Measurements from ENCODE around the gene KCNH5.
A peak's percentile ranks its signal among the peaks of the same experiment; 100 is the strongest.
"Not testable (repeated sequence)": the region's sequence is repeated elsewhere in the genome, so short reads cannot be mapped to it uniquely, and the experiment has no call there.

KCNH5 gene

DNA sequence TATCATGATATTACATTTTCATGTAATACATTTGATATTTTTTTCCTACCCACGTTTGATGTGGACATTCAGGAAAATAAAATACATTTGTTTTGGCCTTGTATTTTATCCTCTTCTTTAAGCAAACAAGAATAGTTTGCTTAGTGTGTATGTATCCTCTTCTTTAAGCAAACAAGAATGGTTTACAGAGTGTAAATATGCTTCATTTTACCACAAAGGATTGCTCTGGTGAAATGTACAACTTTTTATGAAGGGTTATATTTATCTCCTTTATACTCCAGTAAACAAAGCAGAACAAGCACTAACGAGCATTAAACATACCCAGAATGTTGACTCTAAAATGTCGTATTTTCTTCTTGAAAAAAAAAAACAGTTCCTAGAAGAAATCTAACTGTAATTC, 244.7 kb downstream of the KCNH5 start:
- Histone ChIP-seq H2BK120ac (ENCODE audit: low read depth, low read length) (no peak overlapping the region), H2BK15ac (replicated peaks; ENCODE audit: low read depth) (no peak overlapping the region), H3K56ac (ENCODE audit: low read length) (no peak overlapping the region), H3K79me1 (ENCODE audit: low read length) (no peaks in the 10 kb centered on the region), H3K4me3 (ENCODE audit: low read length) (no peak overlapping the region), H3K79me2 (ENCODE audit: control insufficient read depth, insufficient read depth, low read length) (no peaks in the 10 kb centered on the region), H3K9ac (ENCODE audit: low read length) (no peak overlapping the region), H3K4me1 (ENCODE audit: control insufficient read depth, low read depth, low read length) (peaks cover 2% of the 10 kb centered on the region), H3K27me3 (ENCODE audit: insufficient read depth, low read length, poor library complexity) (no peaks in the 10 kb centered on the region), H3K18ac (ENCODE audit: low read length) (no peak overlapping the region), H4K8ac (ENCODE audit: low read depth, low read length) (no peak overlapping the region), H3K27ac (ENCODE audit: low read depth, low read length) (no peak overlapping the region), H4K5ac (ENCODE audit: low read length) (no peak overlapping the region), H2BK5ac (ENCODE audit: low read length) (no peak overlapping the region), H2AK5ac (ENCODE audit: low read length) (no peak overlapping the region), H3K23ac (ENCODE audit: low read length) (no peak overlapping the region), H3K4me2 (ENCODE audit: low read length) (no peak overlapping the region), H3K36me3 (ENCODE audit: control insufficient read depth, insufficient read depth, low read length) (no peaks in the 10 kb centered on the region), H3K4ac (ENCODE audit: low read depth, low read length) (no peak overlapping the region)
- no CpG with 5 or more reads among the region's 3 CpGs for WGBS (ENCODE audit: extremely low coverage, insufficient coverage, low lambda C conversion rate)
- DNase-seq = no peak

DNA sequence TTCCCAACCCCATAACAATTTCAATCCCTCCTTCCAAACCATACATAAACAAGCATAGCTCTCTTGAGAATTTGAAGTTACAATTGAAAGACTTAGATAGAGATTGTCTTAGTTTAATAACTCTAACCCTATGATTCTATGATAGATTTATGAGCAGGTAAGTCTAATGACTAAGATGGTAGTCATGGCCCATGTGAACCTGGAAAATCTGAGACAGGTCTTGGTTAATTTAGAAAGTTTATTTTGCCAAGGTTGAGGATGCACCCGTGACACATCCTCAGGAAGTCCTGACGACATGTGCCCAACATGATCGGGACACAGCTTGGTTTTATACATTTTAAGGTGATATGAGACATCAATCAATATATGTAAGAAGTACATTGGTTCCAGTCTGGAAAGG, 248.8 kb downstream of the KCNH5 start:
- no peak overlapping the region for H3K23ac ChIP-seq (ENCODE audit: low read length)
- H2BK15ac ChIP-seq (replicated peaks; ENCODE audit: low read depth) = no peak overlapping the region
- H3K27me3 ChIP-seq (ENCODE audit: insufficient read depth, low read length, poor library complexity) = no peaks in the 10 kb centered on the region
- H3K79me1 ChIP-seq (ENCODE audit: low read length) = no peaks in the 10 kb centered on the region
- H3K79me2 ChIP-seq (ENCODE audit: control insufficient read depth, insufficient read depth, low read length) = no peaks in the 10 kb centered on the region
- peak overlapping the region; percentile 76 for H2BK5ac ChIP-seq (ENCODE audit: low read length)
- no peak overlapping the region for H4K5ac ChIP-seq (ENCODE audit: low read length)
- H3K36me3 ChIP-seq (ENCODE audit: control insufficient read depth, insufficient read depth, low read length) = no peaks in the 10 kb centered on the region
- no peak overlapping the region for H2AK5ac ChIP-seq (ENCODE audit: low read length)
- peaks cover 2% of the 10 kb centered on the region for H3K4me1 ChIP-seq (ENCODE audit: control insufficient read depth, low read depth, low read length)
- H3K9ac ChIP-seq (ENCODE audit: low read length) = no peak overlapping the region
- H3K27ac ChIP-seq (ENCODE audit: low read depth, low read length) = peak overlapping the region; percentile 70
- WGBS (ENCODE audit: extremely low coverage, insufficient coverage, low lambda C conversion rate) = no CpG with 5 or more reads among the region's 3 CpGs
- no peak for DNase-seq
- no peak overlapping the region for H3K4me3 ChIP-seq (ENCODE audit: low read length)
- no peak overlapping the region for H2BK120ac ChIP-seq (ENCODE audit: low read depth, low read length)
- no peak overlapping the region for H3K18ac ChIP-seq (ENCODE audit: low read length)
- no peak overlapping the region for H3K4ac ChIP-seq (ENCODE audit: low read depth, low read length)
- H4K8ac ChIP-seq (ENCODE audit: low read depth, low read length) = no peak overlapping the region
- no peak overlapping the region for H3K4me2 ChIP-seq (ENCODE audit: low read length)
- peak overlapping the region; percentile 67 for H3K56ac ChIP-seq (ENCODE audit: low read length)

DNA sequence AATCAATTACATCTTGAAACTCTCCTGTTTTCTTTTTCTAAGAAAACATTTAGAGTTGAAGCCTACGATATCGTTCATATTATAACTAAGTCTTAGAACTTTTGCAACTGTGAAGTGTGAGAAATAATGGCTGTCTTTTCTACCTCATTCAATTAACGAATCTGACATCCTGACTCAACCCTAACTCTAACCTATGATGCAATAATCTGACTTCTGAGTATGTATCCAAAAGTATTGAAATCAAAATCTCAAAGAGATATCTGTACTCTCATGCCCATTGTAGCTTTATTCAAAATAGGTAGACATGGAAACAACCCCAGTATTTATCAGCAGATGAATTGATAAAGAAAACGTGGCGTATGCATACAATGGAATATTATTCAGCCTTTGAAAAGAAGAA, 252.7 kb downstream of the KCNH5 start:
- no peak overlapping the region for H2BK15ac ChIP-seq (replicated peaks; ENCODE audit: low read depth)
- DNase-seq = no peak
- H3K4me3 ChIP-seq (ENCODE audit: low read length) = no peak overlapping the region
- no peak overlapping the region for H4K5ac ChIP-seq (ENCODE audit: low read length)
- H2BK5ac ChIP-seq (ENCODE audit: low read length) = no peak overlapping the region
- no CpG with 5 or more reads among the region's 5 CpGs for WGBS (ENCODE audit: extremely low coverage, insufficient coverage, low lambda C conversion rate)
- H3K79me2 ChIP-seq (ENCODE audit: control insufficient read depth, insufficient read depth, low read length) = no peaks in the 10 kb centered on the region
- no peak overlapping the region for H2BK120ac ChIP-seq (ENCODE audit: low read depth, low read length)
- no peaks in the 10 kb centered on the region for H3K27me3 ChIP-seq (ENCODE audit: insufficient read depth, low read length, poor library complexity)
- peaks cover 2% of the 10 kb centered on the region for H3K4me1 ChIP-seq (ENCODE audit: control insufficient read depth, low read depth, low read length)
- no peaks in the 10 kb centered on the region for H3K36me3 ChIP-seq (ENCODE audit: control insufficient read depth, insufficient read depth, low read length)
- H3K27ac ChIP-seq (ENCODE audit: low read depth, low read length) = no peak overlapping the region
- no peak overlapping the region for H3K9ac ChIP-seq (ENCODE audit: low read length)
- no peak overlapping the region for H3K4ac ChIP-seq (ENCODE audit: low read depth, low read length)
- no peaks in the 10 kb centered on the region for H3K79me1 ChIP-seq (ENCODE audit: low read length)
- H3K18ac ChIP-seq (ENCODE audit: low read length) = no peak overlapping the region
- H3K23ac ChIP-seq (ENCODE audit: low read length) = no peak overlapping the region
- H4K8ac ChIP-seq (ENCODE audit: low read depth, low read length) = no peak overlapping the region
- H2AK5ac ChIP-seq (ENCODE audit: low read length) = no peak overlapping the region
- no peak overlapping the region for H3K4me2 ChIP-seq (ENCODE audit: low read length)
- H3K56ac ChIP-seq (ENCODE audit: low read length) = no peak overlapping the region

DNA sequence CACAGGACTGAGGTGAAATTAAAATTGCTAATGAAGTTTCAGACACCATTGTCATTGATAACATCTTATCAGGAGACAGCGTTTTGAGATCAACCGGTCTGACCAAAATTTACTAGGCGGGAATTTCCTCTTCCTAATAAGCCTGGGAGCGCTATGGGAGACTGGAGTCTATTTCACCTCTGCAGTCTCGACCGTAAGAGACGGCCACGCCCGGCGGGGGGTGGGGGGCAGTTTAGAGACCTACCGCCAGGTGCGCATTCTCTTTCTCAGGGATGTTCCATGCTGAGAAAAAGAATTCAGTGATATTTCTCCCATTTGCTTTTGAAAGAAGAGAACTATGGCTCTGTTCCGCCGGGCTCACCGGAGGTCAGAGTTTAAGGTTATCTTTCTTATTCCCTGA, 263.9 kb downstream of the KCNH5 start:
- H3K56ac ChIP-seq (ENCODE audit: low read length); H3K18ac ChIP-seq (ENCODE audit: low read length); H2AK5ac ChIP-seq (ENCODE audit: low read length); H2BK120ac ChIP-seq (ENCODE audit: low read depth, low read length); H2BK15ac ChIP-seq (replicated peaks; ENCODE audit: low read depth); H3K27me3 ChIP-seq (ENCODE audit: insufficient read depth, low read length, poor library complexity); H4K8ac ChIP-seq (ENCODE audit: low read depth, low read length); H3K27ac ChIP-seq (ENCODE audit: low read depth, low read length); H3K79me2 ChIP-seq (ENCODE audit: control insufficient read depth, insufficient read depth, low read length); H4K5ac ChIP-seq (ENCODE audit: low read length); H3K36me3 ChIP-seq (ENCODE audit: control insufficient read depth, insufficient read depth, low read length); H3K79me1 ChIP-seq (ENCODE audit: low read length); H3K4me1 ChIP-seq (ENCODE audit: control insufficient read depth, low read depth, low read length); H3K23ac ChIP-seq (ENCODE audit: low read length); H3K4me2 ChIP-seq (ENCODE audit: low read length); H2BK5ac ChIP-seq (ENCODE audit: low read length); H3K4ac ChIP-seq (ENCODE audit: low read depth, low read length); H3K9ac ChIP-seq (ENCODE audit: low read length); H3K4me3 ChIP-seq (ENCODE audit: low read length): not testable (repeated sequence)
- no CpG with 5 or more reads among the region's 15 CpGs for WGBS (ENCODE audit: extremely low coverage, insufficient coverage, low lambda C conversion rate)
- peak; percentile 94 for DNase-seq

DNA sequence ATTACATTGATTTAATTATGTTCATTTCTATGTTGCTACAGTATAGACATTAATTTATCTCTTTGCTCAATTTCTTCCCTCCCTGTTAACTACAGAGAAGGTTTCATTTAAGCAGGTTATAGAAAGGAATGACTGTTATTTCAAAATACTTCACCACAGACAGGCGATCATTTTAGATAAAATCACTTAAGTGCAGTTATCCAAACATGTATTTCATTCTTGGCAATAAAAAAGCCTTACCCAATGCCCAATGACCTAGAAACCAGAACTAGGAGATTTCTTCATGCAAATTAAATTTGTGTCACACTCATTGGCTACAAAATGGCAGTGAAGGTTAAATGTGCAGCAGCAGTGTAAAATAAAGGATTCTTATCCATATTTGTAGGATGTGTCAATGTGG, 266.4 kb downstream of the KCNH5 start:
- Histone ChIP-seq H3K9ac (ENCODE audit: low read length) (no peak overlapping the region), H4K5ac (ENCODE audit: low read length) (no peak overlapping the region), H2AK5ac (ENCODE audit: low read length) (no peak overlapping the region), H4K8ac (ENCODE audit: low read depth, low read length) (no peak overlapping the region), H3K79me2 (ENCODE audit: control insufficient read depth, insufficient read depth, low read length) (no peaks in the 10 kb centered on the region), H3K27me3 (ENCODE audit: insufficient read depth, low read length, poor library complexity) (no peaks in the 10 kb centered on the region), H2BK120ac (ENCODE audit: low read depth, low read length) (no peak overlapping the region), H3K4me3 (ENCODE audit: low read length) (no peak overlapping the region), H2BK15ac (replicated peaks; ENCODE audit: low read depth) (no peak overlapping the region), H2BK5ac (ENCODE audit: low read length) (no peak overlapping the region), H3K27ac (ENCODE audit: low read depth, low read length) (no peak overlapping the region), H3K4me2 (ENCODE audit: low read length) (no peak overlapping the region), H3K23ac (ENCODE audit: low read length) (no peak overlapping the region), H3K18ac (ENCODE audit: low read length) (no peak overlapping the region), H3K4ac (ENCODE audit: low read depth, low read length) (no peak overlapping the region), H3K4me1 (ENCODE audit: control insufficient read depth, low read depth, low read length) (peaks cover 3% of the 10 kb centered on the region), H3K56ac (ENCODE audit: low read length) (peak overlapping the region; percentile 32), H3K36me3 (ENCODE audit: control insufficient read depth, insufficient read depth, low read length) (no peaks in the 10 kb centered on the region), H3K79me1 (ENCODE audit: low read length) (no peaks in the 10 kb centered on the region)
- DNase-seq = no peak
- no CpG with 5 or more reads among the region's 1 CpG for WGBS (ENCODE audit: extremely low coverage, insufficient coverage, low lambda C conversion rate)

DNA sequence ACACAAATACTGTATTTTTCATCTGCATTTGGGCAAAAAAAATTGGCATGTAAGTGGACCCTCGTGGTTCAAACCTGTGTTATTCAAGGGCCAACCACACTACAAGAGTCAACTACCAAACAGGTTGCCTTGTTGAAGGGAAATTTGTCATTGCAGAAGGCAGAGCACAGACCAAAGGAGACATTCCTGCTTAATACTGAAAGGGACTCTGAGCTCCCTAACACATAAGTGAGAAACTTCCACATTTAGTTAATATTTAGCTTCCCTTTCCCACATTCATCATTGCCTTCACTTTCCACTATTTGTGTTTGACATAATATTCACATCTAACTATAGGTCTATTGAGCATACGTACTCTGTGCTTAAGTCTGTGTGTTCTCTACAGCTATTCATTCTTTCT, 266.9 kb downstream of the KCNH5 start:
- H2BK120ac ChIP-seq (ENCODE audit: low read depth, low read length) = peak overlapping the region; percentile 73
- WGBS (ENCODE audit: extremely low coverage, insufficient coverage, low lambda C conversion rate) = no CpG with 5 or more reads among the region's 2 CpGs
- H3K36me3 ChIP-seq (ENCODE audit: control insufficient read depth, insufficient read depth, low read length) = no peaks in the 10 kb centered on the region

More for the DNA sequence above, 266.9 kb downstream of the KCNH5 start:
- H3K4me1 ChIP-seq (ENCODE audit: control insufficient read depth, low read depth, low read length) = peaks cover 3% of the 10 kb centered on the region
- DNase-seq = no peak
- no peak overlapping the region for H3K18ac ChIP-seq (ENCODE audit: low read length)
- no peak overlapping the region for H2BK5ac ChIP-seq (ENCODE audit: low read length)
- no peak overlapping the region for H2AK5ac ChIP-seq (ENCODE audit: low read length)
- H3K79me2 ChIP-seq (ENCODE audit: control insufficient read depth, insufficient read depth, low read length) = no peaks in the 10 kb centered on the region
- no peak overlapping the region for H3K23ac ChIP-seq (ENCODE audit: low read length)
- H3K4me3 ChIP-seq (ENCODE audit: low read length) = no peak overlapping the region
- no peak overlapping the region for H3K27ac ChIP-seq (ENCODE audit: low read depth, low read length)
- H2BK15ac ChIP-seq (replicated peaks; ENCODE audit: low read depth) = no peak overlapping the region
- no peaks in the 10 kb centered on the region for H3K79me1 ChIP-seq (ENCODE audit: low read length)
- H3K56ac ChIP-seq (ENCODE audit: low read length) = no peak overlapping the region
- H3K27me3 ChIP-seq (ENCODE audit: insufficient read depth, low read length, poor library complexity) = no peaks in the 10 kb centered on the region
- no peak overlapping the region for H3K4me2 ChIP-seq (ENCODE audit: low read length)
- H3K4ac ChIP-seq (ENCODE audit: low read depth, low read length) = no peak overlapping the region
- no peak overlapping the region for H3K9ac ChIP-seq (ENCODE audit: low read length)
- no peak overlapping the region for H4K8ac ChIP-seq (ENCODE audit: low read depth, low read length)
- H4K5ac ChIP-seq (ENCODE audit: low read length) = no peak overlapping the region
